ENCODE data around the gene CDYL. TPM values are rescaled to one million over a fixed set of nuclear protein-coding genes. Genes with fewer than 3 reads are reported as not detected.

The CDYL gene
- total RNA-seq, 4 donors from 2014 or later: 27.7 to 37.0 (median 33.1) TPM

- TF ChIP-seq, protein P1, sequence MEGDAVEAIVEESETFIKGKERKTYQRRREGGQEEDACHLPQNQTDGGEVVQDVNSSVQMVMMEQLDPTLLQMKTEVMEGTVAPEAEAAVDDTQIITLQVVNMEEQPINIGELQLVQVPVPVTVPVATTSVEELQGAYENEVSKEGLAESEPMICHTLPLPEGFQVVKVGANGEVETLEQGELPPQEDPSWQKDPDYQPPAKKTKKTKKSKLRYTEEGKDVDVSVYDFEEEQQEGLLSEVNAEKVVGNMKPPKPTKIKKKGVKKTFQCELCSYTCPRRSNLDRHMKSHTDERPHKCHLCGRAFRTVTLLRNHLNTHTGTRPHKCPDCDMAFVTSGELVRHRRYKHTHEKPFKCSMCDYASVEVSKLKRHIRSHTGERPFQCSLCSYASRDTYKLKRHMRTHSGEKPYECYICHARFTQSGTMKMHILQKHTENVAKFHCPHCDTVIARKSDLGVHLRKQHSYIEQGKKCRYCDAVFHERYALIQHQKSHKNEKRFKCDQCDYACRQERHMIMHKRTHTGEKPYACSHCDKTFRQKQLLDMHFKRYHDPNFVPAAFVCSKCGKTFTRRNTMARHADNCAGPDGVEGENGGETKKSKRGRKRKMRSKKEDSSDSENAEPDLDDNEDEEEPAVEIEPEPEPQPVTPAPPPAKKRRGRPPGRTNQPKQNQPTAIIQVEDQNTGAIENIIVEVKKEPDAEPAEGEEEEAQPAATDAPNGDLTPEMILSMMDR (IDR thresholded peaks at IDR 0.05; ENCODE audit: low read depth): no peak
These were observed 199.3 kb downstream of the CDYL start for GRCh38 chr6:4975506-4975905.

GRCh38 chr6:4977468-4977867 is 201.3 kb downstream of the CDYL start:
- TF ChIP-seq, protein P1 (IDR thresholded peaks at IDR 0.05; ENCODE audit: low read depth): no peak

GRCh38 chr6:4979426-4979825 is 203.2 kb downstream of the CDYL start:
- TF ChIP-seq, protein P1 (IDR thresholded peaks at IDR 0.05; ENCODE audit: low read depth): no peak

DNA sequence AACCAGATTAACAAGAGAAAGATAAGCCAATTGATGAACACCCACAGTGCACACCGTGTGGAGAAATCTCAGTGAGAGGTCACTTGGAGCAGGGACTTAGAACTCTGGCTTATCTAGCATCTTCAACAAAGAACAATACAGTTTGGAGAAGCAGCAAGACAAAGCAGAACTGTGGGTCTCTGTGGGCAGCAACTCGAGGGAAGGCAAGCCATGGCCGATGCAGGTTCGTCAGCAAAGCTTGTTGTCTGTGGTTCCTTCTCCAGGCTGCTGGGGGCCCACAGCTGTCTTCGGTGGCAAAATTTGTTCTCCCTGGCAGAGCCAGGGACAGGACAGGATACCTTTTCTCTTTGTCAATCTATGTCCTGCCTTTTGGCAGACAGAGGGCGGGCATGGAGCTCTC is 205.6 kb downstream of the CDYL start:
- TF ChIP-seq, protein P1 (IDR thresholded peaks at IDR 0.05; ENCODE audit: low read depth): no peak

DNA sequence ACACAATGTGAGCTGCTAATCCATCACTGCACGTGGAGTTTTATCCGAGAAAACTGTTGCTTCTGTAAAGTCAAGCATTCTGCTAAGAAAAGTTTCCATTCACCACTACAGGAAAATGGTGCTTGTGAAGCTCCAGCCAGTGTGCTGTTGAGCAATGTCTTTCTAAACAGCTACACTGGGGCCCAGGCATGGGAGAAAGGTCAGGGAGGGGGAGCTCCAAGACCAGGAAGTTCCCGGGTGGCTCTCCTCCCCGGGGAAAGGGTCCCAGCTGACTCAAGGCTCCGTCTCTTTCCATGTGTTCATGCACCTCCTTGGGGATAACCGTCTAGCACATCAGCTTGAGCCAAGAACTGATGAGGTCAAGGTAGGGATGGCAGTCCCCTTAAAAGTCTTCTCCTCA is 207.1 kb downstream of the CDYL start:
- TF ChIP-seq, protein P1 (IDR thresholded peaks at IDR 0.05; ENCODE audit: low read depth): no peak

- TF ChIP-seq, protein P1 (IDR thresholded peaks at IDR 0.05; ENCODE audit: low read depth): no peak
These were observed 210.8 kb downstream of the CDYL start for GRCh38 chr6:4986999-4987398.

DNA sequence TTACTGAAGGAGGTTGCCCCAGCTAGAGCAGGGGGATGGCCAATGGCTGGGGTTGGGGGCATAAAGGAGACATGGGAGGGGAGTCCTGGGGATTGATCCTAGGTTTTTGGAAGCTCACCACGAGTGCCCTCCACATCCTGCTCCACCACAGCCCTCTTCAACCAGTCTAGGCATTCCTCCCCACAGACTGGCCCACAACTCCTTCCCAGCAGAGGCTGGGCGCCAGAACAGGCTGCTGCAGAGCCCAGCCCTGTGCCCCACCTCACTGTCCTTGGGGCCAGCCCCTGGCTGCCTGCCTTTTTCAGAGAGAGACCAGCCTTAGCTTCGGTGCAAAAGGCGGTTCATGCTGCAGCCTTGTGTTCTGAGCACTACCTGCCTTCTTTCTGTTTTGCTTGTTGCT is 211.2 kb downstream of the CDYL start:
- TF ChIP-seq, protein P1 (IDR thresholded peaks at IDR 0.05; ENCODE audit: low read depth): no peak

Data from subcutaneous adipose tissue (tissue), 4 donors.